D721Med (cell line): ENCODE data around the gene PDCD1LG2.
"Not testable (repeated sequence)": the region's sequence is repeated elsewhere in the genome, so short reads cannot be mapped to it uniquely, and the experiment has no call there.

ENCODE experiments used
- DNase-seq: peaks from one replicate; pipeline ENCODE4 v3.0.0; 2011; ENCODE audit warnings: low spot score; ENCODE audit not compliant: insufficient read length
- FAIRE-seq: peaks from 2 replicates; lab custom pipeline; 2011; peaks lifted over from hg19 to GRCh38; lab: Jason Lieb, UNC
- TF ChIP-seq, protein P1 (sequence below): IDR thresholded peaks from 2 replicates; pipeline ENCODE4 v1.5.1; 2012; ENCODE audit warnings: mild to moderate bottlenecking, control low read depth; ENCODE audit not compliant: insufficient read depth; ENCODE audit errors: missing control alignments

Gene PDCD1LG2

DNA sequence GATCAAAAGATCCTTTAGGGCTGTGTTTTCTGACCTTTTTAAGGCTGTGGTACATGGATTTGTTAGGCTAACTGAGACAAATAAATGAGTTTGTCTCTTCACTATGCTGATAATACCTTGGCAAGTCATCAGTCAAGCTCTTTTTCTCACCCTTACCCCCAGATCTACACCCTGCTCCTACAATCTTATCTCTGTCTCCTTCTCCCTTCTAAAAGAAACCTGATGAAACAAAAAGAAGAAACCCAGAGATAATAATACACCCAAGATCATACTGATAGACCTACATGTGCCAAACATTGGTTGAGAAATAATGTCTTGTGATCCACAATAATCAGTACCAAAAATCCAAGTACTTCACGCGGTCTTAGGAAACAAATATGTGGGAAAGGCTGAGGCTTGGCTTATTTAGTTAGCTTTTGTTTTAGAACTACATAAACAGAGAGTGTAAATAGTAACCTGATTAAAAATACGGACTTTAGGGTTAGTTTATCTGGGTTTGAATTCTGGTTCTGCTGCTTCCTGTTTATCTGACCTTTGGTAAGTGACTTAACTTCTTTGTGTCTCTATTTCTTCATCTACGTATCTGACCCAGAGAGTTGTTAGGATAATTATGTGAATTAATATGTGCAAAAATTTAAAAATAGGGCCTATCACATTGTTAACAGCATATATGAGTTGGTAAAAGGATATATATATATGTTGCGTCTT is 24.8 kb upstream of the PDCD1LG2 start:
- DNase-seq (no peak), FAIRE-seq (no peak)
- TF ChIP-seq, protein P1, sequence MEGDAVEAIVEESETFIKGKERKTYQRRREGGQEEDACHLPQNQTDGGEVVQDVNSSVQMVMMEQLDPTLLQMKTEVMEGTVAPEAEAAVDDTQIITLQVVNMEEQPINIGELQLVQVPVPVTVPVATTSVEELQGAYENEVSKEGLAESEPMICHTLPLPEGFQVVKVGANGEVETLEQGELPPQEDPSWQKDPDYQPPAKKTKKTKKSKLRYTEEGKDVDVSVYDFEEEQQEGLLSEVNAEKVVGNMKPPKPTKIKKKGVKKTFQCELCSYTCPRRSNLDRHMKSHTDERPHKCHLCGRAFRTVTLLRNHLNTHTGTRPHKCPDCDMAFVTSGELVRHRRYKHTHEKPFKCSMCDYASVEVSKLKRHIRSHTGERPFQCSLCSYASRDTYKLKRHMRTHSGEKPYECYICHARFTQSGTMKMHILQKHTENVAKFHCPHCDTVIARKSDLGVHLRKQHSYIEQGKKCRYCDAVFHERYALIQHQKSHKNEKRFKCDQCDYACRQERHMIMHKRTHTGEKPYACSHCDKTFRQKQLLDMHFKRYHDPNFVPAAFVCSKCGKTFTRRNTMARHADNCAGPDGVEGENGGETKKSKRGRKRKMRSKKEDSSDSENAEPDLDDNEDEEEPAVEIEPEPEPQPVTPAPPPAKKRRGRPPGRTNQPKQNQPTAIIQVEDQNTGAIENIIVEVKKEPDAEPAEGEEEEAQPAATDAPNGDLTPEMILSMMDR = no peak

DNA sequence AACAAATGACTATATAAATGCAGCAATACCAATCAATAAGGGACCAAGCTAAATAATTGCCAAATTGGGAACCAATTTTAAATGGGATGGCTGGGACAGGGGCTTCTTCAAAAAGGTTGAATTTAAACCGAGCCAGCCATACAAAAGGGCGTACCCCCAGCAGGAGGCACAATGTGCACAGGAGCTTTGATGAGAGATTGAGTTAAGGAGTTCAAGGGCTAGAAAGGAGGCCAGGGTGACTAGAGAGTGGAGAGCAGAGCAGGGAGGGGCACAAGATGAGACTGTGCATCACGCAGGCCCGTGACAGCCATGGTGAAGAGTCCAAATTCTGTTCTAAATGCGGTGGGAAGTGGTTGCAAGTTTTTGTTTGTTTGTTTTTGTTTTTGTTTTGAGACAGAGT is 23.3 kb upstream of the PDCD1LG2 start:
- DNase-seq (no peak), FAIRE-seq (no peak)
- TF ChIP-seq, protein P1 = no peak

DNA sequence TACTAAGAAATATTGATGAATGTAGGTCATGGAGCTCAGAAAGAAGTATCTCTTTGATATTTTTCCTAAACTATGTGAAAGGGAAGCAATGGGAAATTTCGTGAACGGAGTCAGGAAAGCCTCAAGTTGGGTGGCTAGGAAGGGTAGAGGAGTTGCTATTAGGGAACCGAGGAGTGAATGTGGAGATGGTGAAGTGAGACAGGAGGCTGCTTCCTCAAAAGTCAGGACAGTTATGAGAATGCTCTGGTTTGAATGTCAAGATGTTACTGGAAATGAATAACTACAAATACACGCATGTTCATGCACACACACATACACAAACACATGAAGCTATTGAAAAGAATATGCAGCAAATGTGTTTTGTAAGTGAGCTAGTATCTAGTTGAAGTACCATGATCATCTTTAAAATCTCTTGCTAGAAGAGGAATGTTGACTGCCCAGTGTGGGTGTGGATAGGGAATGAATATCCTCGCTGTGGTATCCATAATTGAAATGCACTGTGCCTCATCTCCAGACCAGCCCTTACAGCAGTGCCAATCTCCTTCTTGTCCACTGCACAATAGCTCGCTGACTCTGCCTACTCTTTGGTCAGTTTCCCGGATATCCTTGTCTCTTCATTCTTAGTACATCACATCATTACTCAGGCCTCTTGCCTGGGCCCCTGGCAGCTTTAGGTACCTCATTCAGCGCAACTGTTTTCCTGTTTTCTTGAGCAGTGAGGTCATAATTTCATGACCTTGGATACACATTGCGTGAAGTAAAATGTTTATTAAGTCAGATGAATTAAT is 21.9 kb upstream of the PDCD1LG2 start:
- DNase-seq = no peak
- TF ChIP-seq, protein P1 = no peak
- FAIRE-seq = no peak

DNA sequence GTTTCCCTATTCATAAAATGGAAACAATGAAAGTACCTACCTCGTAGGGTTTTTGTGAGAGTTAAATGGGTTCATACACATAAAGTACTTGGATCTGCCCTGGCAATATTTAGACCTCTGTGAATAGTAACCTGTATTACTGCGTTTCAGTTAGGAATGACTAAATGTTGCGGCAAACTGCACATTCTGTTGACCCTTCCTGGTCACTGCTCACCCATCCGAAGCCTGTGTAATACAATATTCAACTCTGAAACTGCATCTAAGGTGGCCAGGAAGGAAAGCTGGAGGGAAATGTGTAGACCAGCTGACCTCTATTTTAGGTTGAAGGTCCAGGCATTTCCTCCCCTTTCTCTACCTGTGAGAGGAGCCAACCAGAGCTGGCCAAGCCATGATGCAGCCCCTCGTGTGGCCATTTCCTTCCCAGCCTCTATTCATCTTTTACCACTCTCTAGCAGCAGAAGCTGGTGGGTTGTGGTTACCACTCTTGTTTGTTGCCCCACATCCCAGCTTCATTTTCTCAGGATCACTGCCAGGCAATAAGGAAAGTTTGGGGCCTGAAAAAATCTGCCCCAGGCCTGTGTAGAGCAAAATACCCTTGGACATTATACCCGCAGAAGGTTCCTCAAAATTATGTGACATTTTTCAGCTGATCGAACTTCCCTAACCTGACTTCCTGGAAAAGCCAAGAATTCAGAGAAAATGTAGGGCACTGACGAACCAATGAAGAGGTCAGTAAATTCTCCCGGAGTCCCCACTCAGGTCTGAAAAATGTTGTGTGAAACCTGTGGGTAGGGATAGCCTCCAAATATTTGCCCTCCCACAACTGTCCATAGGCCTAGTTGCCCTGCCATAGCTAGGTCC is 20.5 kb upstream of the PDCD1LG2 start:
- TF ChIP-seq, protein P1 = no peak
- DNase-seq (no peak), FAIRE-seq (no peak)

DNA sequence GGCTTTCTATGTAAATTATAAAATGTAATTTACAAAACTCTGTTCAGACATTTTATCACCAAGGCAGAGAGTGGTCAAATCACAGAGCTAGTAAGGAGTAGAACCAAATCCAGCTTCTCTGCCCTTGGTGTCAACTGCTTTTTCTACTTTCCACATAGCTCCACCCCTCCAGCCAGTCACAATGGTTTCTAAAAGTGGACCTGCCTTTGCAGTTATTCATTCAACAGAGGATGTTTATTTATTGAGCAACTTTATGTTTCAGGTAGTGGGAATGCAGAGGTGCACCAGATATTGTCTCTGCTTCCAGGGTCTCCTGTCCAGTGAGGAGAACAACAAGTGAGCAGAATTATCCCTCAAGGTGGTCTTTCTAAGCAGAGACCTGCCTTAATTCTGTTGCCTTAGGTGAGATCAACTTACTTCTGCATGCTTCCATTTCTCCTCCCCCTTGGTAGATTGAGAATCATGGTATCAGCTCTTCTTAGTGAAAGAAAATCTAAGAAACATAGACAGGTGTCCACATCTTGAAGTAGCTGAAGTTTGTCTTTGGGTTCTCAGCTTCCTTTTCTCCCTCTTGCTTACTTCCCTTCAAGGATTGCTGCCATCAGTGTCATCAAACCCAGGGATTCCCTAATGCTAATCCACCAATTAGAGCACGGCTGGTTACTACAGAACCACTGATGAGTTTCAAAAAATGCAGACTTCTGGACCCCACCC is 17.2 kb upstream of the PDCD1LG2 start:
- FAIRE-seq (no peak), DNase-seq (no peak)
- TF ChIP-seq, protein P1 = no peak

DNA sequence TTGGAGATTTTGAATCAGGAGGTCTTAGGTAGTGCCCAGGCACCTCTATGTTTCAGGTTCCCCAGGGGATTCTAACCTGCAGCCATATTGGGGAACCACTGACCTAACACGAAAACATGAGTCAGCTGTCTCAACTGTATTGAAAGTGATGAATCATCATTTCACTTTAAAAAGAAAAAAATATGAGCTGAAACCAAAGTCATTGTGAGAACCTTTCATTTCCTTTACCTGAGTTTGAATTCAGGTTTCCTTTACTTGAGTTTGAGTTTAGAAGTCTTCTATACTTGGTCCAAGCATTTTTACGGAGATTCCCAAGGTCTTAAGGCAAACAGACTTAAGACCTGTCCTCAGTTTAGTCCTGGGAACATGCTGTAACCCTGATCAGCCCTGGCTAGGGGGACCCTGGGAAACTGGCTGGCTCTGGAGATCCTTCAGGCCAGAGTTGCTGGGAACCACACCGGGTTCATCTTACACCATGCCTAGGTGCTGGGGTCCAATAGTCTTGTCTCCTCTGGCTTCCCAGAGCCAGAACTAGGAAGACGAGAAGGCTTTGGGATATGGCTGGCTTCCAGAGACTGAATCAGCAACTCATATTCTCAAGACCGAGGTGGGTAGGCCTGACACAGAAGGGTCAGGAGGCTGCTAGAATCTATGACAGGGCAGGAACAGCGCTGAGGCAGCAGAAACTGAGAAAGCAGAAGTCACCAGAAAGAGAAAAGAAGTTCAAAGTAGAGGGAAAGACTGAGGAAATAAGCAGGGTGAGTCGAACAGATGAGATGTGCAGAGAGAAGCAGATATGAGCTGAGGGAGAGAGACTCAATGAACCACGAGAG is 16.4 kb upstream of the PDCD1LG2 start:
- FAIRE-seq = no peak
- TF ChIP-seq, protein P1 = no peak
- DNase-seq = no peak

DNA sequence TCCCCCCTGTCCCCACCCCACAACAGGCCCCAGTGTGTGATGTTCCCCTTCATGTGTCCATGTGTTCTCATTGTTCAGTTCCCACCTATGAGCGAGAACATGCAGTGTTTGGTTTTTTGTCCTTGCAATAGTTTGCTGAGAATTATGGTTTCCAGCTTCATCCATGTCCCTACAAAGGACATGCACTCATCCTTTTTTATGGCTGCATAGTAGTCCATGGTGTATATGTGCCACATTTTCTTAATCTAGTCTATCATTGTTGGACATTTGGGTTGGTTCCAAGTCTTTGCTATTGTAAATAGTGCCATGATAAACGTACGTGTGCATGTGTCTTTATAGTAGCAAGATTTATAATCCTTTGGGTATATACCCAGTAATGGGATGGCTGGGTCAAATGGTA is 15.6 kb upstream of the PDCD1LG2 start:
- DNase-seq, FAIRE-seq: not testable (repeated sequence)
